Mesendoderm (in vitro differentiated cells): Measurements from ENCODE around the gene AGPS.
"Not testable (repeated sequence)": the region's sequence is repeated elsewhere in the genome, so short reads cannot be mapped to it uniquely, and the experiment has no call there.

Experiments used
- DNase-seq: peaks from one replicate; pipeline ENCODE4 v3.0.0; 2013
- H2AK5ac ChIP-seq: 2 replicates; pipeline ENCODE4 v1.6.1; 2013; ENCODE audit warnings: low read length, inconsistent platforms
- H2BK120ac ChIP-seq: 2 replicates; pipeline ENCODE4 v1.6.1; 2013; ENCODE audit warnings: low read depth, mild to moderate bottlenecking, low read length, moderate library complexity, mixed read lengths
- H2BK15ac ChIP-seq: replicated peaks from 2 replicates; pipeline ENCODE4 v1.6.1; 2013; ENCODE audit warnings: low read depth, mild to moderate bottlenecking, moderate library complexity
- H2BK5ac ChIP-seq: 2 replicates; pipeline ENCODE4 v1.6.1; 2013; ENCODE audit warnings: low read length, inconsistent platforms
- H3K18ac ChIP-seq: 2 replicates; pipeline ENCODE4 v1.6.1; 2013; ENCODE audit warnings: mild to moderate bottlenecking, low read length, mixed read lengths
- H3K23ac ChIP-seq: one replicate; pipeline ENCODE4 v1.6.1; 2013; ENCODE audit warnings: low read length
- H3K27ac ChIP-seq: 2 replicates; pipeline ENCODE4 v1.5.1; 2013; ENCODE audit warnings: low read depth, mild to moderate bottlenecking, inconsistent platforms, low read length, moderate library complexity
- H3K27me3 ChIP-seq: 2 replicates; pipeline ENCODE4 v1.6.1; 2013; ENCODE audit warnings: low read length, control low read depth, mild to moderate bottlenecking, inconsistent platforms; ENCODE audit not compliant: insufficient read depth, poor library complexity
- H3K36me3 ChIP-seq: 2 replicates; pipeline ENCODE4 v1.6.1; 2013; ENCODE audit warnings: low read length, inconsistent platforms; ENCODE audit not compliant: control insufficient read depth, insufficient read depth
- H3K4ac ChIP-seq: one replicate; pipeline ENCODE4 v1.6.1; 2013; ENCODE audit warnings: low read depth, mild to moderate bottlenecking, low read length, moderate library complexity
- H3K4me1 ChIP-seq: 2 replicates; pipeline ENCODE4 v1.6.1; 2013; ENCODE audit warnings: low read depth, low read length, inconsistent platforms; ENCODE audit not compliant: control insufficient read depth
- H3K4me2 ChIP-seq: 2 replicates; pipeline ENCODE4 v1.6.1; 2013; ENCODE audit warnings: low read length
- H3K4me3 ChIP-seq: 2 replicates; pipeline ENCODE4 v1.5.1; 2013; ENCODE audit warnings: mild to moderate bottlenecking, low read length
- H3K56ac ChIP-seq: one replicate; pipeline ENCODE4 v1.6.1; 2013; ENCODE audit warnings: low read length
- H3K79me1 ChIP-seq: 2 replicates; pipeline ENCODE4 v1.6.1; 2013; ENCODE audit warnings: low read length, inconsistent platforms
- H3K79me2 ChIP-seq: 2 replicates; pipeline ENCODE4 v1.6.1; 2013; ENCODE audit warnings: mild to moderate bottlenecking, low read length; ENCODE audit not compliant: control insufficient read depth, insufficient read depth
- H3K9ac ChIP-seq: 2 replicates; pipeline ENCODE4 v1.6.1; 2013; ENCODE audit warnings: low read length, inconsistent platforms
- H4K5ac ChIP-seq: one replicate; pipeline ENCODE4 v1.6.1; 2013; ENCODE audit warnings: low read length
- H4K8ac ChIP-seq: one replicate; pipeline ENCODE4 v1.6.1; 2013; ENCODE audit warnings: low read depth, mild to moderate bottlenecking, control low read depth, low read length, moderate library complexity
- WGBS: extraction: QIAGEN DNeasy Blood & Tissue Kit; methylation state at CpG from one replicate; pipeline ENCODE4 v1.1.7; 2013; ENCODE audit warnings: low lambda C conversion rate, missing lambda C conversion rate; ENCODE audit not compliant: insufficient coverage; ENCODE audit errors: extremely low coverage; 5-methylcytosine and 5-hydroxymethylcytosine counted together

AGPS gene

GRCh38 chr2:177348118-177348654, 44.4 kb upstream of the AGPS start:
- Histone ChIP-seq H2BK120ac (no peak overlapping the region), H3K56ac (no peak overlapping the region), H4K8ac (no peak overlapping the region), H3K9ac (no peak overlapping the region), H3K27me3 (no peaks in the 10 kb centered on the region), H3K4ac (no peak overlapping the region), H2BK5ac (no peak overlapping the region), H2BK15ac (no peak overlapping the region), H2AK5ac (no peak overlapping the region), H3K27ac (no peak overlapping the region), H3K18ac (no peak overlapping the region), H3K79me2 (no peaks in the 10 kb centered on the region), H3K79me1 (no peaks in the 10 kb centered on the region), H3K36me3 (no peaks in the 10 kb centered on the region), H3K4me2 (no peak overlapping the region), H4K5ac (no peak overlapping the region), H3K4me3 (no peak overlapping the region), H3K23ac (no peak overlapping the region), H3K4me1 (no peaks in the 10 kb centered on the region)
- WGBS, result no CpG with 5 or more reads among the region's 7 CpGs
- DNase-seq, result no peak

- H2BK15ac ChIP-seq, result no peak overlapping the region
- WGBS, result no CpG with 5 or more reads among the region's 3 CpGs
- no peak overlapping the region for H3K27ac ChIP-seq
- no peak overlapping the region for H2BK5ac ChIP-seq
- H3K4ac ChIP-seq, result no peak overlapping the region
- H3K56ac ChIP-seq, result no peak overlapping the region
- no peak overlapping the region for H2BK120ac ChIP-seq
- H3K23ac ChIP-seq, result peak overlapping the region; percentile 37
- H3K4me1 ChIP-seq, result no peaks in the 10 kb centered on the region
- no peak overlapping the region for H3K4me3 ChIP-seq
- no peaks in the 10 kb centered on the region for H3K79me1 ChIP-seq
- H4K8ac ChIP-seq, result no peak overlapping the region
- H4K5ac ChIP-seq, result no peak overlapping the region
- no peaks in the 10 kb centered on the region for H3K36me3 ChIP-seq
- H3K9ac ChIP-seq, result no peak overlapping the region
- peak overlapping the region; percentile 71 for H2AK5ac ChIP-seq
- H3K79me2 ChIP-seq, result no peaks in the 10 kb centered on the region
- no peak overlapping the region for H3K18ac ChIP-seq
- no peak for DNase-seq
- H3K4me2 ChIP-seq, result no peak overlapping the region
- H3K27me3 ChIP-seq, result no peaks in the 10 kb centered on the region
Observed at GRCh38 chr2:177348733-177349693, 43.6 kb upstream of the AGPS start.

GRCh38 chr2:177350624-177351023, 41.9 kb upstream of the AGPS start:
- H2BK120ac ChIP-seq, H2BK5ac ChIP-seq, H3K56ac ChIP-seq, DNase-seq, H3K4ac ChIP-seq, H3K23ac ChIP-seq, H3K4me2 ChIP-seq, H3K79me1 ChIP-seq, H3K4me1 ChIP-seq, H3K36me3 ChIP-seq, H3K9ac ChIP-seq, H2BK15ac ChIP-seq, H3K27ac ChIP-seq, H3K4me3 ChIP-seq, H3K79me2 ChIP-seq, H2AK5ac ChIP-seq, H4K5ac ChIP-seq, H3K27me3 ChIP-seq, H4K8ac ChIP-seq, H3K18ac ChIP-seq: not testable (repeated sequence)
- WGBS, result no CpG with 5 or more reads among the region's 1 CpG

GRCh38 chr2:177351121-177351520, 41.5 kb upstream of the AGPS start:
- H4K8ac ChIP-seq, H3K9ac ChIP-seq, H3K36me3 ChIP-seq, H2AK5ac ChIP-seq, H3K56ac ChIP-seq, H2BK120ac ChIP-seq, H3K4me2 ChIP-seq, H3K27ac ChIP-seq, H4K5ac ChIP-seq, H3K23ac ChIP-seq, H3K27me3 ChIP-seq, H2BK5ac ChIP-seq, H3K4me3 ChIP-seq, DNase-seq, H2BK15ac ChIP-seq, H3K4ac ChIP-seq, H3K18ac ChIP-seq, H3K79me2 ChIP-seq, H3K79me1 ChIP-seq, H3K4me1 ChIP-seq: not testable (repeated sequence)
- no CpG with 5 or more reads among the region's 1 CpG for WGBS

- H2AK5ac ChIP-seq, result no peak overlapping the region
- H3K27me3 ChIP-seq, result no peaks in the 10 kb centered on the region
- H3K4me3 ChIP-seq, result no peak overlapping the region
- no peak overlapping the region for H3K18ac ChIP-seq
- H3K23ac ChIP-seq, result no peak overlapping the region
- no peak overlapping the region for H3K4ac ChIP-seq
- no peak for DNase-seq
- no peaks in the 10 kb centered on the region for H3K79me1 ChIP-seq
- H3K27ac ChIP-seq, result no peak overlapping the region
- no peaks in the 10 kb centered on the region for H3K36me3 ChIP-seq
- no peak overlapping the region for H3K9ac ChIP-seq
- H4K5ac ChIP-seq, result no peak overlapping the region
- no peaks in the 10 kb centered on the region for H3K79me2 ChIP-seq
- H3K4me1 ChIP-seq, result no peaks in the 10 kb centered on the region
- no peak overlapping the region for H4K8ac ChIP-seq
- H2BK120ac ChIP-seq, result no peak overlapping the region
- no CpG with 5 or more reads among the region's 4 CpGs for WGBS
- H3K56ac ChIP-seq, result no peak overlapping the region
- no peak overlapping the region for H2BK5ac ChIP-seq
- H3K4me2 ChIP-seq, result no peak overlapping the region
- no peak overlapping the region for H2BK15ac ChIP-seq
Observed at GRCh38 chr2:177352441-177353186, 40.0 kb upstream of the AGPS start.
